Middle frontal gyrus (tissue), 1 donor: Measurements from ENCODE around the gene PLVAP.
A peak's percentile ranks its signal among the peaks of the same experiment; 100 is the strongest.

Source experiments
- DNase-seq: peaks from one replicate; pipeline ENCODE4 v3.0.0-alpha.2; 2015; ENCODE audit warnings: low spot score; ENCODE audit errors: extremely low spot score

PLVAP gene

GRCh38 chr19:17359905-17360800 is 17.0 kb downstream of the PLVAP start:
- no peak for DNase-seq

GRCh38 chr19:17358395-17358794 is 18.7 kb downstream of the PLVAP start:
- DNase-seq = no peak

- no peak for DNase-seq
These were observed 19.4 kb downstream of the PLVAP start for GRCh38 chr19:17357724-17358123.

- DNase-seq = no peak
These were observed 20.0 kb downstream of the PLVAP start for GRCh38 chr19:17357078-17357666.

GRCh38 chr19:17353386-17353785 is 23.8 kb downstream of the PLVAP start:
- DNase-seq = no peak

- DNase-seq = no peak
These were observed 24.4 kb downstream of the PLVAP start for GRCh38 chr19:17352608-17353280.

GRCh38 chr19:17351815-17352435 is 25.2 kb downstream of the PLVAP start:
- no peak for DNase-seq

- no peak for DNase-seq
These were observed 28.4 kb downstream of the PLVAP start for GRCh38 chr19:17348700-17349099.

GRCh38 chr19:17347877-17348276 is 29.3 kb downstream of the PLVAP start:
- DNase-seq = no peak

GRCh38 chr19:17347361-17347760 is 29.8 kb downstream of the PLVAP start:
- no peak for DNase-seq

- DNase-seq = peak; percentile 32
These were observed 31.0 kb downstream of the PLVAP start for GRCh38 chr19:17346109-17346671.

- no peak for DNase-seq
These were observed 35.3 kb downstream of the PLVAP start for GRCh38 chr19:17341845-17342244.

GRCh38 chr19:17341386-17341785 is 35.8 kb downstream of the PLVAP start:
- no peak for DNase-seq

GRCh38 chr19:17340871-17341357 is 36.2 kb downstream of the PLVAP start:
- no peak for DNase-seq

GRCh38 chr19:17340302-17340870 is 36.8 kb downstream of the PLVAP start:
- no peak for DNase-seq

GRCh38 chr19:17339088-17339741 is 37.9 kb downstream of the PLVAP start:
- DNase-seq = no peak

GRCh38 chr19:17338433-17339078 is 38.6 kb downstream of the PLVAP start:
- no peak for DNase-seq

- DNase-seq = no peak
These were observed 39.3 kb downstream of the PLVAP start for GRCh38 chr19:17337675-17338432.
